Breast epithelium (tissue), 4 donors: ENCODE results near the gene EPPIN. TPM values are rescaled to one million over a fixed set of nuclear protein-coding genes. Genes with fewer than 3 reads are reported as not detected.
A peak's percentile ranks its signal among the peaks of the same experiment; 100 is the strongest.

Experiments
- DNase-seq, 2 donors: peaks; one replicate each; pipeline ENCODE4 v3.0.0-alpha.2; 2019; ENCODE audit warnings: low spot score in 2 of 2
- H3K27ac ChIP-seq, 2 donors: fragments of 200-600 bp; sonication (generic) in 1 of 2; one replicate each; pipeline ENCODE4 v1.5.1; 2016 to 2019; ENCODE audit warnings: mild to moderate bottlenecking in 1 of 2
- H3K27me3 ChIP-seq, 2 donors: fragments of 200-600 bp; sonication (generic) in 1 of 2; one replicate each; pipeline versions ENCODE4 v1.5.1 to v1.6.0; 2017 to 2019; ENCODE audit warnings: control low read depth in 1 of 2, mild to moderate bottlenecking in 1 of 2
- H3K36me3 ChIP-seq: fragments of 200-600 bp; one replicate; pipeline ENCODE4 v1.5.1; 2019
- H3K4me1 ChIP-seq, 2 donors: fragments of 200-600 bp; sonication (generic); one replicate each; pipeline ENCODE4 v1.5.1; 2016 to 2019; ENCODE audit warnings: control low read depth in 1 of 2
- H3K4me3 ChIP-seq, 3 donors: fragments of 200-600 bp; sonication (generic); 1 replicate in 2 of 3; 2 replicates in 1 of 3; pipeline ENCODE4 v1.5.1; 2016 to 2019; ENCODE audit warnings: mild to moderate bottlenecking in 3 of 3, moderate library complexity in 2 of 3
- H3K9me3 ChIP-seq, 2 donors: fragments of 200-600 bp; sonication (generic) in 1 of 2; one replicate each; pipeline ENCODE4 v1.5.1; 2016 to 2019; ENCODE audit warnings: control low read depth in 1 of 2
- POLR2A ChIP-seq: fragments of 450-650 bp; IDR thresholded peaks from one replicate; pipeline ENCODE4 v1.6.1; 2016; ENCODE audit warnings: antibody characterized with exemption, mild to moderate bottlenecking, moderate library complexity
- POLR2AphosphoS5 ChIP-seq, 3 donors: sonication (generic); formaldehyde crosslinking; IDR thresholded peaks; one replicate each; pipeline ENCODE4 v1.6.1; 2017; ENCODE audit warnings: antibody characterized with exemption in 3 of 3
- intact Hi-C: fragments of 100-400 bp; cut with DNase I; formaldehyde crosslinking; loops from one replicate; pipeline ENCODE4 v1.15.1; 2023; ENCODE audit warnings: low total_unique reads
- total RNA-seq, 3 donors: library from RNA; depleted of rRNA; stranded (reverse); fragments of >200 nt; gene quantifications; one replicate each; pipeline ENCODE4 v1.1.0, GENCODE V29; 2016
- TF ChIP-seq, protein P1 (sequence below), 3 donors: fragments of 450-650 bp; IDR thresholded peaks; one replicate each; pipeline ENCODE4 v1.5.1; 2016 to 2017; ENCODE audit warnings: antibody characterized with exemption in 3 of 3, mild to moderate bottlenecking in 3 of 3, moderate library complexity in 3 of 3

EPPIN gene
- total RNA-seq, 3 donors from 2014 or later, result not detected

DNA sequence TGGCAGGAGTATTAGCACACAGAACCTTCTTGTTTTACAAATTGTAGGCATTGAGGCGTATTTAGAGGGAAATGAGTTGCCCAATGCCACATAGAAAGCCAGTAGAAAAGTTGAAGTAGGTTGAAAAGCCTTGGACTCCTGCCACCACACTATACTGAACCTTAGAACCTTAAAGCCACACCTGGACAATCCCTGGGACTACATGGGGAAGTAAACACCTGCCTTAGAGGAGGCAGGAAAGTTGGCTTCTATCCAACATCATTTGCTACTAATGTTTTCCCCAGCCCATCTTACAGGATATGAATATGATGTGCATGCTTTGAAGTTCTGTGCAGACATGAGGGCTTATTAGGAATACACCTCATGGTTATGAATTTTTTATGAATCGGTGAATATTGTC is 5.3 kb upstream of the EPPIN start:
- H3K4me1 ChIP-seq, result no peaks in the 10 kb centered on the region
- H3K9me3 ChIP-seq, result no peaks in the 10 kb centered on the region
- TF ChIP-seq POLR2A, result no peak
- TF ChIP-seq, protein P1, sequence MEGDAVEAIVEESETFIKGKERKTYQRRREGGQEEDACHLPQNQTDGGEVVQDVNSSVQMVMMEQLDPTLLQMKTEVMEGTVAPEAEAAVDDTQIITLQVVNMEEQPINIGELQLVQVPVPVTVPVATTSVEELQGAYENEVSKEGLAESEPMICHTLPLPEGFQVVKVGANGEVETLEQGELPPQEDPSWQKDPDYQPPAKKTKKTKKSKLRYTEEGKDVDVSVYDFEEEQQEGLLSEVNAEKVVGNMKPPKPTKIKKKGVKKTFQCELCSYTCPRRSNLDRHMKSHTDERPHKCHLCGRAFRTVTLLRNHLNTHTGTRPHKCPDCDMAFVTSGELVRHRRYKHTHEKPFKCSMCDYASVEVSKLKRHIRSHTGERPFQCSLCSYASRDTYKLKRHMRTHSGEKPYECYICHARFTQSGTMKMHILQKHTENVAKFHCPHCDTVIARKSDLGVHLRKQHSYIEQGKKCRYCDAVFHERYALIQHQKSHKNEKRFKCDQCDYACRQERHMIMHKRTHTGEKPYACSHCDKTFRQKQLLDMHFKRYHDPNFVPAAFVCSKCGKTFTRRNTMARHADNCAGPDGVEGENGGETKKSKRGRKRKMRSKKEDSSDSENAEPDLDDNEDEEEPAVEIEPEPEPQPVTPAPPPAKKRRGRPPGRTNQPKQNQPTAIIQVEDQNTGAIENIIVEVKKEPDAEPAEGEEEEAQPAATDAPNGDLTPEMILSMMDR (IDR thresholded peaks at IDR 0.05), result no peak
- TF ChIP-seq POLR2AphosphoS5 (IDR thresholded peaks at IDR 0.05), result no peak

DNA sequence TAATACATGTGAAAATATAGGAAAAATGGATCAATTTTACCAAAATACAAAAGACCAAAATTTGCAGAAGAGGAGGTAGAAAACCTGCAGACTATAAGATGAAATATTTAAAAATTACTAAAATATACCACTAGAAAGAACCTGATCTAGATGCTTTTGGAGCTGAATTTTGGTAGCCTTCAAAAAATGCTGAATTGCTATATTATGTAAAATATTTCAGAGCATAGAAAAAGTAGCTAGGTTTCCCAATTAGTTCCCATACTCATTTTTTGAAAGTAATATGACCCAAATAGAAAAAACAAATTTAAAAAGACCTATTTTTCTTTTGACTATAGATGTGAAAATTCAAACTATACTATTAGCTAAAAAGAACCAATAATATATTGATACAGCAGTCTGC is 3.6 kb upstream of the EPPIN start:
- Histone ChIP-seq H3K27ac (no peak overlapping the region), H3K9me3 (no peaks in the 10 kb centered on the region), H3K36me3 (no peaks in the 10 kb centered on the region), H3K4me1 (no peaks in the 10 kb centered on the region), H3K4me3 (no peak overlapping the region), H3K27me3 (no peaks in the 10 kb centered on the region)
- TF ChIP-seq POLR2AphosphoS5 (IDR thresholded peaks at IDR 0.05) (no peak), POLR2A (no peak)
- TF ChIP-seq, protein P1 (IDR thresholded peaks at IDR 0.05), result no peak
- no peak for DNase-seq
- intact Hi-C loops, result no loop called here

More for the DNA sequence above, 5.3 kb upstream of the EPPIN start:
- intact Hi-C loops, result no loop called here
- Histone ChIP-seq H3K27me3 (no peaks in the 10 kb centered on the region), H3K27ac (no peak overlapping the region), H3K4me3 (no peak overlapping the region), H3K36me3 (no peaks in the 10 kb centered on the region)
- DNase-seq, result no peak

DNA sequence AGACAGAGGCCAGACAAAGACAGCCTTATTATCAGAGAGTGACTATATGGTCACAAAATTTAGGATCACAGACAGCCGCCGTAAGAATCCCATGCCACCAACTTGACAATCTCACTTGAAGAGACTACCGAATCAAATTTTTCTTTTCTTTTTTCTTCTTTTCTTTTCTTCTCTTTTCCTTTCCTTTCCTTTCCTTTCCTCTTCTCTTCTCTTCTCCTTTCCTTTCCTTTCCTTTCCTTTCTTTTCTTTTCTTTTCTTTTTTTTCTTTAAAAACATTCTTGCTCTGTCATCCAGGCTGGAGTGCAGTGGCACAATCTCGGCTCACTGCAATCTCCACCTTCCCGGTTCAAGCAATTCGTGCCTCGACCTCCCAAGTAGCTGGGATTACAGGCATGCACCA is 1.2 kb upstream of the EPPIN start:
- intact Hi-C loops, result no loop called here
- Histone ChIP-seq H3K4me1 (no peaks in the 10 kb centered on the region), H3K27me3 (no peaks in the 10 kb centered on the region), H3K36me3 (no peaks in the 10 kb centered on the region), H3K9me3 (no peaks in the 10 kb centered on the region), H3K4me3 (no peak overlapping the region), H3K27ac (no peak overlapping the region)
- TF ChIP-seq POLR2A, result no peak
- no peak for TF ChIP-seq POLR2AphosphoS5 (IDR thresholded peaks at IDR 0.05)
- TF ChIP-seq, protein P1 (IDR thresholded peaks at IDR 0.05), result no peak
- DNase-seq, result no peak

DNA sequence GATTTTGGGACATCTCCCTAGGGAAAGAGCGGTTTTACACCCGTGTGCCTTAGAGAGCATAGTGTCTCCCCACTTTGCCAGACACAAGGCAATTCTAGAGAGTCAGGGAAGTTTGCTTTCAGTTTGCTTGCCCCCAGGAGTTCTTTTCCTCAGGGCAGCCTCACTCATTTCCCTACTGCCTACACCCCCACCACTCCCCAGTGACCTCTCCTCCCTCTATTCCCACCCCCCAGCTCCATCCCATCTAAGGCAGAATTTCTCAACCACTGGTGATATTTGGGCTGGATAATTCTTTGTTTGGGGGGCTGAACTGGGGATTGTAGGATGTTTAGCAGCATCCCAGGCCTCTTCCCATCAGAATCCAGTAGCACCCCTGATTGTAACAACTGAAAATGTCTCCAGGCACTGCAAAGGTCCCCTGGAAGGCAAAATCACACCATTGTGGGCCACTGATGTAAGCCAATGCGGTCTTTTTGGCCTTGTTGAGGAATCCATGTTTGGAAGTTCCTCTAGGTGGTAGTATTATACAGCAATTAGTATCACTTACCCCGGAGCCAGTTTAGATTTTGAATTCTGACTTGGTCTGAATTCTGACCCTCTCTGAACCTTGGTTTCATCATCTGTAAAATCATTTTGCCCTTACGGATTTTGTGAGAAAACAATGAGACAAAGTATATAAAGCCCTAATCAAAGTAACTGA is 1.3 kb downstream of the EPPIN start:
- H3K4me1 ChIP-seq, result no peaks in the 10 kb centered on the region
- DNase-seq, result no peak
- H3K4me3 ChIP-seq, result no peak overlapping the region
- no peaks in the 10 kb centered on the region for H3K36me3 ChIP-seq
- no peaks in the 10 kb centered on the region for H3K27me3 ChIP-seq
- H3K9me3 ChIP-seq, result no peaks in the 10 kb centered on the region
- TF ChIP-seq, protein P1 (IDR thresholded peaks at IDR 0.05), result peak in 1 of 3 donors; percentile 30
- TF ChIP-seq POLR2AphosphoS5 (IDR thresholded peaks at IDR 0.05), result no peak
- no peak overlapping the region for H3K27ac ChIP-seq
- intact Hi-C loops, result no loop called here

DNA sequence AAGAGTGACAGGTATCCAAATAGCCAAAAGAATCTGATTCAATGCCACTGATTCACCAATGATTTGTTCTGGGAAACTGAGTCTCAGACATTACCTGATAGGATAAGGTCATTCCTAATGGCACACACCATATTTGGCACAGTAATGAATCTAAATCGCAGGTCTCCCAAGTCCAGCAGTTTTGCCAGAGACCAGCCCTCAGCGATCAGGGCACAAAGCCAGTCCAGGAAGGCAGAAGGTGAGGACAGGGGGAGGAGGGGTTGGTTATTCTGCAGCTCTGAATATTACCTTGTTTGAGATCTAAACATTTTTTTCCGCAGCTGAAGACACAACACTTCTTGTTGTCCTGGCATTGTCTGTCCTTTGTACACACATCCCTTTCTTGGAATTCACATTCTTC is 1.9 kb downstream of the EPPIN start:
- Histone ChIP-seq H3K4me1 (no peaks in the 10 kb centered on the region), H3K9me3 (no peaks in the 10 kb centered on the region), H3K27me3 (no peaks in the 10 kb centered on the region), H3K36me3 (no peaks in the 10 kb centered on the region), H3K4me3 (no peak overlapping the region), H3K27ac (no peak overlapping the region)
- intact Hi-C loops, result no loop called here
- no peak for DNase-seq
- TF ChIP-seq POLR2AphosphoS5 (IDR thresholded peaks at IDR 0.05) (no peak), POLR2A (no peak)
- TF ChIP-seq, protein P1 (IDR thresholded peaks at IDR 0.05), result no peak
